ENCODE measurements around the gene PDE10A. TPM values are rescaled to one million over a fixed set of nuclear protein-coding genes. Genes with fewer than 3 reads are reported as not detected.

PDE10A gene
- total and polyA plus RNA-seq, 2 of the 8 experiments (the other 6 are each of a cell fraction or from before 2014, with no cell fraction given) = 1.1 to 2.4 TPM

- TF ChIP-seq SP4 (IDR thresholded peaks at IDR 0.05; ENCODE audit: low read length) = no peak
- TF ChIP-seq TAF7 (optimal IDR thresholded peaks at IDR 0.05; ENCODE audit: borderline replicate concordance, low read depth, low read length) = no peak
- no peak for TF ChIP-seq NRF1 (IDR thresholded peaks at IDR 0.05; ENCODE audit: low read depth, low read length)
Observed at GRCh38 chr6:165478581-165478980, 184.5 kb downstream of the PDE10A start (continued).
